Measurements from ENCODE around the gene IBSP. TPM values are rescaled to one million over a fixed set of nuclear protein-coding genes. Genes with fewer than 3 reads are reported as not detected.

IBSP gene
- total RNA-seq, 1 donor from 2014 or later = 0.90 TPM

GRCh38 chr4:87823200-87823599 is 23.8 kb downstream of the IBSP start:
- no peak overlapping the region for H3K27ac Mint-ChIP-seq (ENCODE audit: unreplicated experiment)
- H3K27me3 Mint-ChIP-seq (ENCODE audit: low read depth) = no peaks in the 10 kb centered on the region
- H3K9me3 Mint-ChIP-seq (ENCODE audit: low read depth) = peaks cover 4% of the 10 kb centered on the region
- H3K4me3 Mint-ChIP-seq (ENCODE audit: unreplicated experiment) = no peak overlapping the region
- DNase-seq (ENCODE audit: low spot score) = no peak
- peaks cover 2% of the 10 kb centered on the region for H3K36me3 Mint-ChIP-seq (ENCODE audit: low read depth)
- H3K4me1 Mint-ChIP-seq (ENCODE audit: low read depth) = peaks cover 16% of the 10 kb centered on the region
- TF ChIP-seq CTCF (IDR thresholded peaks at IDR 0.05) = no peak

- Mint-ChIP-seq H3K9me3 (ENCODE audit: low read depth) (peaks cover 4% of the 10 kb centered on the region), H3K4me3 (ENCODE audit: unreplicated experiment) (no peak overlapping the region), H3K36me3 (ENCODE audit: low read depth) (peaks cover 2% of the 10 kb centered on the region), H3K4me1 (ENCODE audit: low read depth) (peaks cover 15% of the 10 kb centered on the region), H3K27ac (ENCODE audit: unreplicated experiment) (no peak overlapping the region), H3K27me3 (ENCODE audit: low read depth) (no peaks in the 10 kb centered on the region)
- TF ChIP-seq CTCF (IDR thresholded peaks at IDR 0.05) = no peak
- DNase-seq (ENCODE audit: low spot score) = no peak
Observed at GRCh38 chr4:87823724-87824123, 24.4 kb downstream of the IBSP start.

GRCh38 chr4:87824352-87824751 is 25.0 kb downstream of the IBSP start:
- Mint-ChIP-seq H3K27me3 (ENCODE audit: low read depth) (no peaks in the 10 kb centered on the region), H3K4me1 (ENCODE audit: low read depth) (peaks cover 9% of the 10 kb centered on the region), H3K36me3 (ENCODE audit: low read depth) (no peaks in the 10 kb centered on the region), H3K4me3 (ENCODE audit: unreplicated experiment) (no peak overlapping the region), H3K27ac (ENCODE audit: unreplicated experiment) (no peak overlapping the region), H3K9me3 (ENCODE audit: low read depth) (no peaks in the 10 kb centered on the region)
- no peak for TF ChIP-seq CTCF (IDR thresholded peaks at IDR 0.05)
- DNase-seq (ENCODE audit: low spot score) = no peak

GRCh38 chr4:87832669-87833068 is 33.3 kb downstream of the IBSP start, which contains the start of gene MEPE:
Gene MEPE, plus strand, starts transcription at chr4:87832969. Its CDS starts 1,746 bp downstream, at chr4:87834715.
- H3K27me3 Mint-ChIP-seq (ENCODE audit: low read depth) = no peaks in the 10 kb centered on the region
- no peaks in the 10 kb centered on the region for H3K9me3 Mint-ChIP-seq (ENCODE audit: low read depth)
- peaks cover 12% of the 10 kb centered on the region for H3K4me1 Mint-ChIP-seq (ENCODE audit: low read depth)
- H3K27ac Mint-ChIP-seq (ENCODE audit: unreplicated experiment) = no peak within 1 kb of the TSS
- no peak within 1 kb of the TSS for H3K4me3 Mint-ChIP-seq (ENCODE audit: unreplicated experiment)
- no peak for DNase-seq (ENCODE audit: low spot score)
- H3K36me3 Mint-ChIP-seq (ENCODE audit: low read depth) = no peaks in the 10 kb centered on the region
- no peak for TF ChIP-seq CTCF (IDR thresholded peaks at IDR 0.05)

- H3K36me3 Mint-ChIP-seq (ENCODE audit: low read depth) = no peaks in the 10 kb centered on the region
- no peak for DNase-seq (ENCODE audit: low spot score)
- peaks cover 14% of the 10 kb centered on the region for H3K4me1 Mint-ChIP-seq (ENCODE audit: low read depth)
- H3K27ac Mint-ChIP-seq (ENCODE audit: unreplicated experiment) = no peak overlapping the region
- H3K4me3 Mint-ChIP-seq (ENCODE audit: unreplicated experiment) = no peak overlapping the region
- no peak for TF ChIP-seq CTCF (IDR thresholded peaks at IDR 0.05)
- H3K9me3 Mint-ChIP-seq (ENCODE audit: low read depth) = no peaks in the 10 kb centered on the region
- no peaks in the 10 kb centered on the region for H3K27me3 Mint-ChIP-seq (ENCODE audit: low read depth)
Observed at GRCh38 chr4:87834401-87834800, 35.0 kb downstream of the IBSP start.

Data from chondrocyte (in vitro differentiated cells).